Progenitor cell of endocrine pancreas (in vitro differentiated cells): ENCODE data around the gene NKAIN1. TPM values are rescaled to one million over a fixed set of nuclear protein-coding genes. Genes with fewer than 3 reads are reported as not detected.
"Not testable (repeated sequence)": the region's sequence is repeated elsewhere in the genome, so short reads cannot be mapped to it uniquely, and the experiment has no call there.

Experiments
- DNase-seq: peaks from one replicate; pipeline ENCODE4 v3.0.0; 2021; ENCODE audit warnings: low spot score; ENCODE audit not compliant: unreplicated experiment
- H3K27ac Mint-ChIP-seq: 2 replicates; pipeline ENCODE4 v1.8.0; 2021; ENCODE audit warnings: mild to moderate bottlenecking, moderate library complexity, mixed read lengths
- H3K27me3 Mint-ChIP-seq: 2 replicates; pipeline ENCODE4 v1.8.0; 2021; ENCODE audit warnings: mixed read lengths
- H3K36me3 Mint-ChIP-seq: 2 replicates; pipeline ENCODE4 v1.8.0; 2022; ENCODE audit warnings: mixed read lengths; ENCODE audit not compliant: insufficient read depth
- H3K4me1 Mint-ChIP-seq: 2 replicates; pipeline ENCODE4 v1.8.0; 2021; ENCODE audit warnings: low read depth, mixed read lengths
- H3K4me3 Mint-ChIP-seq: 2 replicates; pipeline ENCODE4 v1.8.0; 2021; ENCODE audit warnings: low read depth, mild to moderate bottlenecking, moderate library complexity, mixed read lengths
- H3K9me3 Mint-ChIP-seq: 2 replicates; pipeline ENCODE4 v1.8.0; 2021; ENCODE audit warnings: low read depth, mixed read lengths
- total RNA-seq: library from RNA; stranded (reverse); gene quantifications from 2 replicates; pipeline ENCODE4 v1.2.1, GENCODE V29; 2021
- TF ChIP-seq, protein P1 (sequence below): fragments of 200-600 bp; sonication (generic); IDR thresholded peaks from one replicate; pipeline ENCODE4 v1.5.0; 2021; ENCODE audit warnings: antibody characterized with exemption, mild to moderate bottlenecking; ENCODE audit not compliant: unreplicated experiment

Gene NKAIN1
- total RNA-seq, 1 donor from 2014 or later = 16.1 TPM

DNA sequence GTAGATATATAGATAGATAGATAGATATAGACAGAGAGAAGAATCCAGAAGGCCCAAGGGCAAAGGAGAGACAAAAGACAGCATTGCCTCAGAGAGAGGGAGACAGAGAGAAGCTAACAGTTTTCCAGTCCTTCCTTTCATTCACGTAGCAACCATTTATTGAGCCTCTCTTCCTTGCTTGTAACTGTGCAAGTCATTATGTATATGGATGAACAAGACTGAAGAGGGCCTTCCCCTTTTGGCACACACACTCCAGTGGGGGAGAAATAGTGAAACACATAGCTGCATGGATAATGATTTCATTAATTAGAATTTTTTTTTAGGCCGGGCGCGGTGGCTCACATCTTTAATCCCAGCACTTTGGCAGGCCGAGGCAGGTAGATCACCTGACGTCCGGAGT is 99.4 kb downstream of the NKAIN1 start:
- H3K4me3 Mint-ChIP-seq = no peak overlapping the region
- H3K27ac Mint-ChIP-seq = no peak overlapping the region
- TF ChIP-seq, protein P1, sequence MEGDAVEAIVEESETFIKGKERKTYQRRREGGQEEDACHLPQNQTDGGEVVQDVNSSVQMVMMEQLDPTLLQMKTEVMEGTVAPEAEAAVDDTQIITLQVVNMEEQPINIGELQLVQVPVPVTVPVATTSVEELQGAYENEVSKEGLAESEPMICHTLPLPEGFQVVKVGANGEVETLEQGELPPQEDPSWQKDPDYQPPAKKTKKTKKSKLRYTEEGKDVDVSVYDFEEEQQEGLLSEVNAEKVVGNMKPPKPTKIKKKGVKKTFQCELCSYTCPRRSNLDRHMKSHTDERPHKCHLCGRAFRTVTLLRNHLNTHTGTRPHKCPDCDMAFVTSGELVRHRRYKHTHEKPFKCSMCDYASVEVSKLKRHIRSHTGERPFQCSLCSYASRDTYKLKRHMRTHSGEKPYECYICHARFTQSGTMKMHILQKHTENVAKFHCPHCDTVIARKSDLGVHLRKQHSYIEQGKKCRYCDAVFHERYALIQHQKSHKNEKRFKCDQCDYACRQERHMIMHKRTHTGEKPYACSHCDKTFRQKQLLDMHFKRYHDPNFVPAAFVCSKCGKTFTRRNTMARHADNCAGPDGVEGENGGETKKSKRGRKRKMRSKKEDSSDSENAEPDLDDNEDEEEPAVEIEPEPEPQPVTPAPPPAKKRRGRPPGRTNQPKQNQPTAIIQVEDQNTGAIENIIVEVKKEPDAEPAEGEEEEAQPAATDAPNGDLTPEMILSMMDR = no peak
- no peaks in the 10 kb centered on the region for H3K27me3 Mint-ChIP-seq
- H3K4me1 Mint-ChIP-seq = no peaks in the 10 kb centered on the region
- no peaks in the 10 kb centered on the region for H3K36me3 Mint-ChIP-seq
- DNase-seq = no peak
- no peaks in the 10 kb centered on the region for H3K9me3 Mint-ChIP-seq

GRCh38 chr1:31138797-31139521 is 100.7 kb downstream of the NKAIN1 start:
- not testable (repeated sequence) for H3K27ac Mint-ChIP-seq, H3K4me1 Mint-ChIP-seq, H3K27me3 Mint-ChIP-seq, H3K9me3 Mint-ChIP-seq, H3K36me3 Mint-ChIP-seq, H3K4me3 Mint-ChIP-seq, DNase-seq

GRCh38 chr1:31137873-31138272 is 101.8 kb downstream of the NKAIN1 start:
- H3K27me3 Mint-ChIP-seq, H3K4me3 Mint-ChIP-seq, H3K9me3 Mint-ChIP-seq, H3K27ac Mint-ChIP-seq, DNase-seq, H3K4me1 Mint-ChIP-seq, H3K36me3 Mint-ChIP-seq: not testable (repeated sequence)

DNA sequence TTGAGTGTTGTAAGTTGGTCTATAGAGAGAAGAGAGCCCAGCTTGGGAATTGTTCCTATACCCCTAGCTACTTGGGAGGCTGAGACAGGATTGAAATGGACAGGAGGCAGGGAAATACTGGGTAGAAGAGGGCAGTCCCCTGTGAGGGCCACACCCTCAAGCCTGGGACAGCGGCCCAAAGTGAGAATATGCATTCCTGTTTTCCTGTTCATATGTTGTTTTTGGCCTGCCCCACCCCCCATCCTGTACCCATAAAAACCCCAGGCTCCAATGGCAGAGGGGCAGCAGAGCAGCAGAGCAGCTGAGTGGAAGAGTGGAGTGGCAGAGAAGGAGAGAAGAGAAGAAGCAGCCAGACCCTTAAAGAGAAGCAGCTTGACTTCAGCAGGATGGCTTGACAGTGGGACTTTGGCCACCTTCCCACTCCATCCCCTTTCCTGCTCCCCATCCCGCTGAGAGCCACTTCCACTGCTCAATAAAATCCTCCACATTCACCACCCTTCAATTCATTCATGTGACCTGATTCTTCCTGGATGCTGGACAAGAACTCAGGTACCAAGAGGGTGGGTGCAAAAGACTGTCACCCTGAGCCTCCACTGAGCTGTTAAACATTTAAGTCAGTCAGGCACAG is 103.6 kb downstream of the NKAIN1 start:
- Mint-ChIP-seq H3K4me1 (peaks cover 1% of the 10 kb centered on the region), H3K4me3 (no peak overlapping the region), H3K9me3 (no peaks in the 10 kb centered on the region), H3K27ac (no peak overlapping the region), H3K27me3 (no peaks in the 10 kb centered on the region), H3K36me3 (no peaks in the 10 kb centered on the region)
- TF ChIP-seq, protein P1 = no peak
- no peak for DNase-seq

DNA sequence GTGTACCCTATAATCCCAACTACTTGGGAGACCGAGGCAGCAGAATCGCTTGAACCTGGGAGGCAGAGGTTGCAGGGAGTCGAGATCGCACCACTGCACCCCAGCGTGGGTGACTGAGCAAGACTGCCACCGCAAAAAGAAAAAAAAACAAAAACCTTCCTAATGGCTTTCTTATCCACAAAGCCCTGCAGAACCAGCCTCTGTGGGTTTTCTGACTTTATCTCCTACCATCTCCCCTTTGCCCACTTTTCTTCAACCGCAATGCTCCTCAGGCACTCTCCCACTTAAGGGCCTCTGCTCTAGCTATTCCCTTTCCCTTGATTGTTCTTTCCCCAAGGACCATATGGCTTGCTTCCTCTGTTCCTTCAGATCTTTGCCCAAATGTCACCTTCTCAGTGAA is 106.3 kb downstream of the NKAIN1 start:
- no peaks in the 10 kb centered on the region for H3K36me3 Mint-ChIP-seq
- TF ChIP-seq, protein P1 = no peak
- H3K9me3 Mint-ChIP-seq = no peaks in the 10 kb centered on the region
- H3K27ac Mint-ChIP-seq = no peak overlapping the region
- no peaks in the 10 kb centered on the region for H3K27me3 Mint-ChIP-seq
- peaks cover 1% of the 10 kb centered on the region for H3K4me1 Mint-ChIP-seq
- no peak for DNase-seq
- no peak overlapping the region for H3K4me3 Mint-ChIP-seq

Other genes starting within 250 kb of the NKAIN1 start
- 244 and 249 TPM in 2 replicates for gene PUM1, start 174.2 kb downstream of the NKAIN1 start, total RNA-seq
- 72.0 and 75.2 TPM in 2 replicates for gene SNRNP40, start 56.9 kb upstream of the NKAIN1 start, total RNA-seq
- gene ZCCHC17, start 57.1 kb upstream of the NKAIN1 start, total RNA-seq = 31.3 and 34.0 TPM in 2 replicates
- 0.73 and 0.74 TPM in 2 replicates for gene FABP3, start 133.2 kb upstream of the NKAIN1 start, total RNA-seq
- gene SERINC2, start 173.3 kb upstream of the NKAIN1 start, total RNA-seq = 58.8 and 65.7 TPM in 2 replicates